GM12878 (cell line): ENCODE data around the gene CCR5. TPM values are rescaled to one million over a fixed set of nuclear protein-coding genes. Genes with fewer than 3 reads are reported as not detected.

Experiments
- ATAC-seq: fragments of 200-7000 bp; cut with Tn5 transposase; 3 replicates; pipeline ENCODE4 v1.9.1; 2020; ENCODE audit warnings: mild to moderate bottlenecking, moderate library complexity
- BruUV-seq: library from RNA; stranded (reverse); fragments of 400-500 nt; replicated peaks from 2 replicates; lab custom pipeline; 2021; lab: Mats Ljungman, UMichigan
- CTCF ChIA-PET: fragments of 300-600 bp; sonication (Branson Sonifier 250); formaldehyde crosslinking; extraction: SDS; loops from one replicate; lab custom pipeline; 2021; ENCODE audit warnings: inconsistent platforms; lab: Yijun Ruan, JAX
- POLR2A ChIA-PET: fragments of 350-600 bp; formaldehyde crosslinking; extraction: SDS; loops from one replicate; lab custom pipeline; 2021; ENCODE audit warnings: inconsistent platforms; lab: Charles Lee
- RAD21 ChIA-PET: fragments of 300-600 bp; sonication (Branson Sonifier 250); formaldehyde crosslinking; loops from one replicate; lab custom pipeline; 2023; ENCODE audit warnings: antibody characterized with exemption; ENCODE audit not compliant: unreplicated experiment; lab: Charles Lee
- SMC1A ChIA-PET: fragments of 300-600 bp; sonication (Branson Sonifier 250); formaldehyde crosslinking; loops from one replicate; lab custom pipeline; 2023; ENCODE audit not compliant: unreplicated experiment, uncharacterized antibody; lab: Charles Lee
- DNase-seq: peaks from one replicate; pipeline ENCODE4 v3.0.0-alpha.2; 2011; ENCODE audit warnings: low read depth, low spot score
- FAIRE-seq: peaks from 3 replicates; lab custom pipeline; 2011; peaks lifted over from hg19 to GRCh38; lab: Jason Lieb, UNC
- H2AFZ ChIP-seq: 2 replicates; pipeline ENCODE4 v1.6.0; 2011; ENCODE audit warnings: low read depth, low read length, control low read depth; ENCODE audit not compliant: control insufficient read depth
- H3K27ac ChIP-seq: 2 replicates; pipeline ENCODE4 v1.5.1; 2011; ENCODE audit warnings: control low read depth; ENCODE audit not compliant: control insufficient read depth, insufficient read depth
- H3K27me3 ChIP-seq, 2 experiments: replicated peaks in 1 of 2; 2 replicates each; pipeline versions ENCODE4 v1.6.0 to v1.6.1; 2011; ENCODE audit warnings: low read length in 1 of 2; ENCODE audit not compliant: control insufficient read depth in 2 of 2, insufficient read depth in 2 of 2
- H3K36me3 ChIP-seq, 2 experiments: 2 replicates each; pipeline ENCODE4 v1.5.1; 2011; ENCODE audit warnings: low read length in 1 of 2; ENCODE audit not compliant: control insufficient read depth in 2 of 2, insufficient read depth in 2 of 2
- H3K4me1 ChIP-seq: 2 replicates; pipeline ENCODE4 v1.6.1; 2011; ENCODE audit warnings: mild to moderate bottlenecking, low read length, moderate library complexity, mixed read lengths; ENCODE audit not compliant: control insufficient read depth, insufficient read depth
- H3K4me2 ChIP-seq: 2 replicates; pipeline ENCODE4 v1.6.0; 2011; ENCODE audit warnings: control low read depth; ENCODE audit not compliant: control insufficient read depth, insufficient read depth
- H3K4me3 ChIP-seq: fragments of 200-600 bp; sonication (generic); 2 replicates; pipeline ENCODE4 v1.5.1; 2016
- H3K79me2 ChIP-seq: 2 replicates; pipeline ENCODE4 v1.6.0; 2011; ENCODE audit warnings: low read length; ENCODE audit not compliant: control insufficient read depth, insufficient read depth
- H3K9ac ChIP-seq: 2 replicates; pipeline ENCODE4 v1.8.0; 2011; ENCODE audit warnings: low read length, control low read depth, mixed read lengths; ENCODE audit not compliant: control insufficient read depth, insufficient read depth
- H3K9me3 ChIP-seq: replicated peaks from 3 replicates; pipeline ENCODE4 v1.5.1; 2011; ENCODE audit warnings: mild to moderate bottlenecking, low read length; ENCODE audit not compliant: control insufficient read depth, insufficient read depth
- H4K20me1 ChIP-seq: 2 replicates; pipeline ENCODE4 v1.6.0; 2011; ENCODE audit not compliant: control insufficient read depth, insufficient read depth
- HDAC6 ChIP-seq: fragments of 200-600 bp; sonication (generic); IDR thresholded peaks from one replicate; pipeline ENCODE4 v1.8.0; 2017; ENCODE audit warnings: antibody characterized with exemption; ENCODE audit not compliant: unreplicated experiment
- JUNB ChIP-seq: IDR thresholded peaks from 2 replicates; pipeline ENCODE4 v1.6.1; 2016; ENCODE audit warnings: antibody characterized with exemption, mild to moderate bottlenecking
- LARP7 ChIP-seq: fragments of 450-650 bp; IDR thresholded peaks from 2 replicates; pipeline ENCODE4 v1.6.1; 2017; ENCODE audit warnings: mild to moderate bottlenecking
- MEF2B ChIP-seq: fragments of 450-650 bp; IDR thresholded peaks from 2 replicates; pipeline ENCODE4 v1.6.1; 2018; ENCODE audit warnings: mild to moderate bottlenecking, moderate library complexity; ENCODE audit not compliant: partially characterized antibody, poor library complexity, severe bottlenecking
- MXI1 ChIP-seq: fragments of 150-350 bp; IDR thresholded peaks from 2 replicates; pipeline ENCODE4 v1.6.1; 2011; ENCODE audit warnings: low read depth, mild to moderate bottlenecking, inconsistent platforms, low read length, improper control_type of control experiment
- STAT3 ChIP-seq: IDR thresholded peaks from 2 replicates; pipeline ENCODE4 v1.6.1; 2011; ENCODE audit warnings: low read depth, low read length, improper control_type of control experiment
- YBX1 ChIP-seq: fragments of 450-650 bp; IDR thresholded peaks from 2 replicates; pipeline ENCODE4 v1.6.1; 2016; ENCODE audit warnings: antibody characterized with exemption
- ZSCAN29 ChIP-seq: fragments of 450-650 bp; IDR thresholded peaks from 2 replicates; pipeline ENCODE4 v1.6.1; 2017; ENCODE audit warnings: mild to moderate bottlenecking, moderate library complexity
- WGBS: methylation state at CpG from one replicate; pipeline ENCODE4 v1.1.6; 2016; ENCODE audit warnings: low lambda C conversion rate; ENCODE audit not compliant: insufficient replicate concordance, insufficient coverage; ENCODE audit errors: missing lambda C conversion rate; 5-methylcytosine and 5-hydroxymethylcytosine counted together
- in situ Hi-C: fragments of 300-500 bp; cut with MboI; formaldehyde crosslinking; loops from 9 replicates; pipeline ENCODE4 v1.14.3; 2018; ENCODE audit warnings: mixed read lengths
- intact Hi-C: fragments of 100-400 bp; cut with micrococcal nuclease; formaldehyde crosslinking; loops from one replicate; pipeline ENCODE4 v1.14.2; 2022; ENCODE audit not compliant: unreplicated experiment
- polyA plus RNA-seq, 11 experiments: library from polyadenylated mRNA; depleted of rRNA in 4 of 11; unstranded in 6 of 11; stranded (reverse) in 5 of 11; fragments of >200 nt; fragmentation: Nextera tagmentation in 4 of 11; fragmentation: Illumina TruSeq in 1 of 11; extraction: Ambion mirVana in 4 of 11; extraction: Trizol in 1 of 11; gene quantifications; 1 replicate in 1 of 11; 2 replicates in 10 of 11; pipeline versions ENCODE4 v1.2.1 to v1.2.3, GENCODE V29; 2011 to 2016; ENCODE audit warnings: inconsistent platforms in 2 of 11, missing spikeins in 2 of 11, low read depth in 1 of 11
- total RNA-seq, 4 experiments: library from RNA; depleted of rRNA in 3 of 4; stranded (reverse); fragments of >200 nt in 3 of 4; fragmentation: Illumina TruSeq in 1 of 4; extraction: Trizol in 1 of 4; gene quantifications; 2 replicates each; pipeline versions ENCODE4 v1.2.1 to v1.2.3, GENCODE V29; 2013 to 2021

Gene CCR5
- total and polyA plus RNA-seq, 10 of the 15 experiments (the other 5 are each of a cell fraction or from before 2014, with no cell fraction given): 0.17 to 1.6 (median 0.82) TPM; not detected in 1

GRCh38 chr3:46413951-46414350 is 43.2 kb downstream of the CCR5 start:
- no peak for DNase-seq
- Histone ChIP-seq H3K27me3 (no peaks in the 10 kb centered on the region), H2AFZ (no peak overlapping the region), H3K36me3 (no peaks in the 10 kb centered on the region)
- WGBS: 43% methylated on average over 5 of the region's 5 CpGs
- TF ChIP-seq YBX1 (no peak), MXI1 (no peak), STAT3 (no peak)
- TF ChIP-seq, all 136 proteins: peak for 0
- FAIRE-seq (no peak), ATAC-seq (no peak)
- H3K27ac ChIP-seq: no peak overlapping the region
- in situ Hi-C loops (no loop called here), intact Hi-C loops (no loop called here)
- H3K79me2 ChIP-seq: no peaks in the 10 kb centered on the region
- RAD21 ChIA-PET: no interaction called here
- SMC1A ChIA-PET: no interaction called here
- no peaks in the 10 kb centered on the region for H3K9me3 ChIP-seq
- POLR2A ChIA-PET: interaction anchor here (1.4 kb wide), 1 partner anchor 349 kb away, joined by 8 read pairs; no protein-coding TSS in a partner anchor
- H4K20me1 ChIP-seq: no peaks in the 10 kb centered on the region
- H3K9ac ChIP-seq: no peak overlapping the region
- no peak overlapping the region for H3K4me2 ChIP-seq
- no peak overlapping the region for H3K4me3 ChIP-seq
- no peaks in the 10 kb centered on the region for H3K4me1 ChIP-seq
- no TSS peak for BruUV-seq
- CTCF ChIA-PET: no interaction called here

- ChIA-PET POLR2A (interaction anchor here (1.4 kb wide), 1 partner anchor 350 kb away, joined by 8 read pairs; no protein-coding TSS in a partner anchor), SMC1A (interaction anchor here (0.6 to 1.0 kb wide), 3 partner anchors 16 to 781 kb away, joined by 3 to 4 read pairs (median 3); no protein-coding TSS in a partner anchor)
- FAIRE-seq: no peak
- no peaks in the 10 kb centered on the region for H3K4me1 ChIP-seq
- H3K9ac ChIP-seq: no peak overlapping the region
- no peaks in the 10 kb centered on the region for H3K27me3 ChIP-seq
- no peak overlapping the region for H3K27ac ChIP-seq
- no peaks in the 10 kb centered on the region for H3K9me3 ChIP-seq
- no peak overlapping the region for H3K4me2 ChIP-seq
- 42% methylated on average over 4 of the region's 4 CpGs for WGBS
- no TSS peak for BruUV-seq
- intact Hi-C loops: no loop called here
- H4K20me1 ChIP-seq: no peaks in the 10 kb centered on the region
- no peak overlapping the region for H2AFZ ChIP-seq
- TF ChIP-seq HDAC6 (no peak), LARP7 (no peak), YBX1 (no peak), MEF2B (no peak), JUNB (no peak), ZSCAN29 (no peak)
- TF ChIP-seq, all 136 proteins: peak for 0
- DNase-seq (no peak), ATAC-seq (no peak)
- CTCF ChIA-PET: interaction anchor here (0.6 to 1.0 kb wide), 2 partner anchors 35 to 817 kb away, joined by 3 to 6 read pairs; no protein-coding TSS in a partner anchor
- in situ Hi-C loops: no loop called here
- Histone ChIP-seq H3K36me3 (no peaks in the 10 kb centered on the region), H3K79me2 (no peaks in the 10 kb centered on the region), H3K4me3 (no peak overlapping the region)
- RAD21 ChIA-PET: no interaction called here
These were observed 44.0 kb downstream of the CCR5 start for GRCh38 chr3:46414739-46415138.
